NCI-H2171 (cell line): ENCODE results near the gene UHRF1.
"Not testable (repeated sequence)": the region's sequence is repeated elsewhere in the genome, so short reads cannot be mapped to it uniquely, and the experiment has no call there.

ENCODE experiments used
- DNase-seq: peaks from one replicate; lab custom pipeline; 2025; lab: John Stamatoyannopoulos, UW

Gene UHRF1

GRCh38 chr19:4909156-4909896, at the start of gene UHRF1:
Gene UHRF1 (plus strand): TSS chr19:4909501. CDS start chr19:4910886, 1,385 bp downstream.
- DNase-seq = peak; percentile 88

GRCh38 chr19:4859697-4860096, 49.6 kb upstream of the UHRF1 start:
- no peak for DNase-seq

DNA sequence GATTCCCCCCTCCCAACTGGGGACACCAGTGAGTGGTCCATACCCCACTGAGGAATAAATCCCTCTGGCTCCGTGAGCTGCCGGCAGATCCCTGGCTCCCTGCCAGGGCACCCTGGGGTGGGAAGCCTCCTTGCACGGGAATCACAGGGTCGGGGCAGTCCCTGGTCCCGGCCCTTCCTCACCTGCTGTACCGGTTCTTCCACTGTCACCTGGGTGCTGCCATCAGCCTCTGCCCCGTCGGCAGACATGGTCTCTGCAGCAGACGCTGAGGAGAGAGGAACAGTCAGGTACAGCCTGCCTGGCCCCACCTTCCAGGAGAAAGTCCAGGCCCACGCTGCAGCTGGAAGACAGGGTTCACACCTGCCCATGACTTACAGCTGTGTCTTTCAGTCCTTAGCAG, 48.2 kb upstream of the UHRF1 start:
- DNase-seq = no peak

DNA sequence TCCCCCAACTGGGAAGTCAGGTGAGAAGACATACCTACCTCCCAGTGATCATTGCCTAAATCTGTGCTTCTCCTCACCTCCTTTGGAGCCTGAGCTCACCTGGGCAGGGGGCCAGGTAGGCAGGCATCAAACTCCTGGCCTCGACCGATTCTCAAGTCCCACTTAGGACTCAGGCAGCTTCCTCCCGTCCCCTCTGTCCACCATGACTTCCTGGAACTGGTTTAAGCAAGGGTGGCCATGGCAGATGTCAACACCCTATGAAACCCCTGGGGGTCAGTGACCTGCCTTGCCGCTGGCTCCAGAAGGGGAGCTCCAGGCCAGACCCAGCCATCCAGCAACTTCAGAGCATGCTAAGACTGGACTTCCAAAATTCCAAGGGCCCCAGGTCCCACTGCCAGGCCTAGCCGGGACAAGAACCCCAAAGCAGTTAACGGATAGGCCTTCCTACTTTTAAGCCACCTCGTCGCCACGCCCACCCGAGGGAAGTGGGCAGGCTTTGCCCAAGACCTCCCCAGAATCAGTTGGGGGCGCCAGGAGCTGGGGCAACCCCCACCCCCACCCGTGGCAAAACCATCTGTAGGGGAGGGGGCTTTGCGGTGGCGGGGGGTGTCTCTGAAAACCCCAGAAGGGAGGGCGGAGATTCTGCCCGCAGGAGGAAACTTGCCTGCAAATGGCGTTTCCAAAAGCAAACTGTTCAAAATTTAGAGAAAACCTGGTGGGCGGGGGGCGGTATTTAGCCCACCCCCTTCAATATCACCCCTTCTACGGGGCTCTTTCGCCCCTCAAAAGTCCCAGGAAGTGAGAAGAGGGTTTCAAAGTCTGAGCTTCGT, 42.5 kb upstream of the UHRF1 start:
- DNase-seq = no peak

- DNase-seq = peak; percentile 62
These were observed 41.6 kb upstream of the UHRF1 start, which contains the start of gene PLIN3 for GRCh38 chr19:4867534-4868285. Gene PLIN3 (minus strand): TSS chr19:4867667. CDS start chr19:4861394, 6,273 bp downstream.

- no peak for DNase-seq
These were observed 40.9 kb upstream of the UHRF1 start for GRCh38 chr19:4868286-4868834.

DNA sequence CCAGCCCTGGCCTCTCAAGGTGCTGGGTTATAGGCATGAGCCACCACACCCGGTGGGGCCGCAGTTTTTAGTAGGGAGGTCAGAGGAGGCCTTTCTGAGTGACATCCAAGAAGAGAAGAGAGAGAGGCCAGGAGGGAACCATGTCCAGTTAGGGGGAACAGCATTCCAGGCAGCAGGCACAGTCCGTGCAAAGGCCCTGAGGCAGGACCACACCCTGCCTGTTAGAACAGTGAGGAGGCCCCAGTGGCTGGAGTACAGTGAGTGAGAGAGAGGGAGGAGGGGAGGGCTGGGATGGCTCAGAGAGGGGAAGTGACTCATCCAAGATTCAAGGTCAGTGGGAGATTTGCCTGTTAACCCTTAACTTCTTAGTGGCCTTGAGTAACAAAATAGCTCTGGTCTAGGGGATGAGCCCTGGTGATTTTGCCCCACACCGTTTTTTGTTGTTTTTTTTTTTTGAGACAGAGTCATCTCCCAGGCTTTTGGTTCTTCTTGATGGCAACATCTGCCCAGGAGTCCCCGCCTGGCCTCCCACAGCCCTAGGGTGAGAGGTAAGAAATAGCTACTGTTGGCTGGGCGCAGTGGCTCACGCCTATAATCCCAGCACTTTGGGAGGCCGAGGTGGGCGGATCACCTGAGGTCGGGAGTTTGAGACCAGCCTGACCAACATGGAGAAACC, 39.1 kb upstream of the UHRF1 start:
- DNase-seq = no peak

GRCh38 chr19:4871711-4872110, 37.6 kb upstream of the UHRF1 start:
- no peak for DNase-seq

DNA sequence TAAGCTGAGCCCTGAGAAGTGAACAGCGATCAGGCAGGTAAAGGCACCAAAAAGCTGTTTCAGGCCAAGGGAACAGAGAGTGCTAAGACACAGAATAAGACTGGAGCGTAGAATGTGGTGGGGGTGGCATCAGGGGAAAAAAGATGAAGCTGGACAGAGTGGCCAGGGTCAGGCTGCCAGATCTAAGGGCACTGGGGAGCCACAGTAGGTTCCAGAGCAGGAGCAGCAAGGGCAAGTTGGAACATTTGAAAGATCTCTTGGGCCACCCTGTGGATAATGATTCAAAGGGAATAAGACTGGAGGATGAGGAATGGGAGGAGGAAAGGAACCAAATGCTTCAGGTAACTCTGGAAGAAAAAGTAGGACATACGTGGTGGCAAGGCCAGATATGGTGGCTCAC, 35.4 kb upstream of the UHRF1 start:
- no peak for DNase-seq

- DNase-seq = no peak
These were observed 31.4 kb upstream of the UHRF1 start for GRCh38 chr19:4877753-4878490.

GRCh38 chr19:4878491-4878968, 30.8 kb upstream of the UHRF1 start:
- DNase-seq = no peak

GRCh38 chr19:4879041-4879440, 30.3 kb upstream of the UHRF1 start:
- DNase-seq = no peak

DNA sequence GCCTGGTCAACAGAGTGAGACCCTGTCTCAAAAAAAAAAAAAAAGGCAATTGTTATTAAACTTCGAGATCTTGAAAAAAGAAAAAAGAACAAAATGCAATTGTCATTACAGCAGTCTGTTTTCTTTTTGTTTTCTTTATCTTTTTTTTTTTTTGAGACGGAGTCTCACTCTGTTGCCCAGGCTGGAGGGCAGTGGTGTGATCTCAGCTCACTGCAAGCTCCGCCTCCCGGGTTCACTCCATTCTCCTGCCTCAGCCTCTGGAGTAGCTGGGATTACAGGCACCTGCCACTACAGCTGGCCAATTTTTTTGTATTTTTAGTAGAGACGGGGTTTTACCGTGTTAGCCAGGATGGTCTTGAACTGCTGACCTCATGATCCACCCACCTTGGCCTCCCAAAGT, 26.4 kb upstream of the UHRF1 start:
- not testable (repeated sequence) for DNase-seq

DNA sequence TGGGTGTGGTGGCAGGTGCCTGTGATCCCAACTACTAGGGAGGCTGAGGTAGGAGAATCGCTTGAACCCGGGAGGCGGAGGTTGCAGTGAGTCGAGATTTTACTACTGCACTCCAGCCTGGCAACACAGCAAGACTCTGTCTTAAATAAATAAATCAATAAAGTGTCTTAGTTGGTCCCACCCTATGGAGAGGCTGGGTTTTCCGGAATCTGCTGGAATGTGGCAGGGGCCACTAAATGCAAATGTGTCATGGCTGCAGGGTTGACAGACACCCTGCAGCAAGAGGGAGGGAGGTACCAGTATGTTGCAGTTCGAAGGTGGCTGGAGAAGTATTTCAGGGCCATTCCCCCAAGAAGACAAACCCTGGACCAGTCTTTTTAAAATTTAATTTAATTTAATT, 24.3 kb upstream of the UHRF1 start:
- not testable (repeated sequence) for DNase-seq

- DNase-seq = not testable (repeated sequence)
These were observed 21.5 kb upstream of the UHRF1 start for GRCh38 chr19:4887803-4888202.

- peak; percentile 64 for DNase-seq
These were observed 20.1 kb upstream of the UHRF1 start for GRCh38 chr19:4889034-4889815.

GRCh38 chr19:4891066-4891465, 18.2 kb upstream of the UHRF1 start:
- no peak for DNase-seq

DNA sequence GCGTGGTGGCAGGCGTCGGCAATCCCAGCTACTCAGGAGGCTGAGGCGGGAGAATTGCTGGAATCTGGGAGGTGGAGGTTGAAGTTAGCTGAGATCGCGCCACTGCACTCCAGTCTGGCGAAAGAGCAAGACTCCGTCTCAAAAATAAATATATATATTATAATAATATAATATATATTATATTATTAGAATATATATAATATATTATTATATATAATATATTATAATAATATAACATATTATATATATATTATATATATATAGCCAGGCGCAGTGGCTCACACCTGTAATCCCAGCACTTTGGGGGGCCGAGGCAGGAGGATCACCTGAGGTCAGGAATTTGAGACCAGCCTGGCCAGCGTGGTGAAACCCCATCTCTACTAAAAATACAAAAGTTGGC, 16.3 kb upstream of the UHRF1 start:
- DNase-seq = not testable (repeated sequence)

DNA sequence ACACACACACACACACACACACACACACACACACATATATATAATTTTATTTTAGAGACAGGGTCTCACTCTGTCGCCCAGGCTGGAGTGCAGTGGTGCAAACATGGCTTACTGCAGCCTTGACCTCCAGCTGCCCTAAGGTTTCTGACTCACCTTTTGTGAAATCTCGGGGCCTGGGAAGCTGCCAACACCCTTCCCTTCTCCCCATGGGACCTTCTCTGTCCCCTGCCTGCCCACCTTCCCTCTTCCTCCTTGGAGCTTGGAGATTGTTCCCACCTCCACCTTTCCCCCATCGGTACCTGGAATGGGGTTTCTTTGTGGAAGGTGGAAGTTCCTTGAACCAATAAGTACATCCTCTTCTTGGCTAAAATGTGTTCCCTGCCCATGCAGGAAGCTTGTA, 12.9 kb upstream of the UHRF1 start:
- DNase-seq = no peak

- DNase-seq = no peak
These were observed 12.2 kb upstream of the UHRF1 start for GRCh38 chr19:4897146-4897545.
